DOHH2 (cell line): ENCODE measurements around the gene MRPS23.

Source experiments
- H3F3A ChIP-seq: fragments of 200-600 bp; sonication (generic), shearing (Covaris generic); 2 replicates; pipeline ENCODE4 v1.6.0; 2016; ENCODE audit warnings: antibody characterized with exemption, mild to moderate bottlenecking; ENCODE audit not compliant: control insufficient read depth, insufficient read depth
- H3K27ac ChIP-seq: fragments of 200-600 bp; sonication (generic); 2 replicates; pipeline ENCODE4 v1.5.1; 2014; ENCODE audit warnings: low read depth, mild to moderate bottlenecking, low read length, moderate library complexity
- H3K27me3 ChIP-seq: fragments of 200-600 bp; sonication (generic); 2 replicates; pipeline ENCODE4 v1.6.1; 2014; ENCODE audit warnings: mild to moderate bottlenecking, low read length, mixed read lengths; ENCODE audit not compliant: control insufficient read depth
- H3K36me3 ChIP-seq: fragments of 200-600 bp; sonication (generic); 2 replicates; pipeline ENCODE4 v1.6.1; 2014; ENCODE audit warnings: mild to moderate bottlenecking, low read length, moderate library complexity, mixed read lengths; ENCODE audit not compliant: control insufficient read depth
- H3K4me1 ChIP-seq: fragments of 200-600 bp; sonication (generic); 2 replicates; pipeline ENCODE4 v1.6.1; 2014; ENCODE audit warnings: mild to moderate bottlenecking, low read length, mixed read lengths; ENCODE audit not compliant: control insufficient read depth
- H3K4me2 ChIP-seq: fragments of 200-600 bp; sonication (generic); 2 replicates; pipeline ENCODE4 v1.6.0; 2014; ENCODE audit warnings: mild to moderate bottlenecking, low read length, moderate library complexity
- H3K4me3 ChIP-seq: fragments of 200-600 bp; sonication (generic); 2 replicates; pipeline ENCODE4 v1.5.1; 2014; ENCODE audit warnings: mild to moderate bottlenecking, low read length, mixed read lengths
- H3K79me2 ChIP-seq: fragments of 200-600 bp; sonication (generic); 2 replicates; pipeline ENCODE4 v1.6.1; 2014; ENCODE audit warnings: mild to moderate bottlenecking, low read length, mixed read lengths; ENCODE audit not compliant: control insufficient read depth
- H3K9me2 ChIP-seq: fragments of 200-600 bp; sonication (generic); replicated peaks from 2 replicates; pipeline ENCODE4 v1.6.1; 2014; ENCODE audit warnings: mild to moderate bottlenecking, low read length, mixed read lengths; ENCODE audit not compliant: control insufficient read depth
- H3K9me3 ChIP-seq: fragments of 200-600 bp; sonication (generic); 2 replicates; pipeline ENCODE4 v1.6.1; 2014; ENCODE audit warnings: antibody characterized with exemption, low read length, mixed read lengths; ENCODE audit not compliant: control insufficient read depth, insufficient read depth
- H4K20me1 ChIP-seq: fragments of 200-600 bp; sonication (generic); 2 replicates; pipeline ENCODE4 v1.6.0; 2014; ENCODE audit warnings: low read depth, mild to moderate bottlenecking, antibody characterized with exemption, low read length, moderate library complexity; ENCODE audit not compliant: control insufficient read depth, insufficient read depth
- EZH2phosphoT487 ChIP-seq: fragments of 200-600 bp; sonication (generic); IDR thresholded peaks from 2 replicates; pipeline ENCODE4 v1.6.1; 2017; ENCODE audit warnings: borderline replicate concordance, mild to moderate bottlenecking, antibody characterized with exemption, low read length, moderate library complexity, mixed read lengths
- TF ChIP-seq, protein P1 (sequence below): fragments of 200-600 bp; sonication (generic); IDR thresholded peaks from one replicate; pipeline ENCODE4 v1.5.1; 2014; ENCODE audit warnings: antibody characterized with exemption, mild to moderate bottlenecking, low read depth, low read length; ENCODE audit not compliant: poor library complexity, severe bottlenecking

MRPS23 gene

DNA sequence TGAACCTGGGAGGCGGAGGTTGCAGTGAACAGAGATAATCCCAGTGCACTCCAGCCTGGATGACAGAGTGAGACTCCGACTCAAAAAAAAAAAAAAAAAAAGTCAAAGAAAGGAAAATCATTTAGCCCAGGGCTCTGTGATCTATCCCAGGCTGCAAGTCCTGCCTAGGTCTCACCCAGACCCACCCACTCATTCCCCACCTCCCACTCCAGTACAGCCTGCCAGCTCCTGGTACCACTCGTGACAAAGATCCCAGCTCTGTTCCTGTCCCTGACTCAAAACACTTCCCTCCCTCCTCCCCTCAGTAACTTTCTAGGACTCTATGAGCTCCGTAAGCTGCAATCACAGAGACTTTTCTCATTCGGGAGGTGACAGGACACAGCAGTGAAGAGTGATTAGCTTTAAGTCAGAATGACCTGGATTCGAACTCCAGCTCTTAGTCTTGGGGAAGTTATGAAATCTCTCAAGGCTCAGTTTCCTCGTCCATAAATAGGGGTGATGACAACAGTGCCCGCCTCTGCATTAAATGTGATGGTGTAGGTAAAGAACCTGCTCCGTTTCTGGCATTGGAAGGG lies 28.0 kb upstream of the MRPS23 start:
- Histone ChIP-seq H3K4me1 (peaks cover 26% of the 10 kb centered on the region), H3K36me3 (no peaks in the 10 kb centered on the region), H3K4me3 (no peak overlapping the region), H4K20me1 (no peaks in the 10 kb centered on the region), H3K79me2 (no peaks in the 10 kb centered on the region), H3K4me2 (no peak overlapping the region), H3F3A (no peaks in the 10 kb centered on the region), H3K9me3 (no peaks in the 10 kb centered on the region), H3K27me3 (peaks cover 52% of the 10 kb centered on the region), H3K27ac (no peak overlapping the region), H3K9me2 (no peaks in the 10 kb centered on the region)
- TF ChIP-seq, protein P1, sequence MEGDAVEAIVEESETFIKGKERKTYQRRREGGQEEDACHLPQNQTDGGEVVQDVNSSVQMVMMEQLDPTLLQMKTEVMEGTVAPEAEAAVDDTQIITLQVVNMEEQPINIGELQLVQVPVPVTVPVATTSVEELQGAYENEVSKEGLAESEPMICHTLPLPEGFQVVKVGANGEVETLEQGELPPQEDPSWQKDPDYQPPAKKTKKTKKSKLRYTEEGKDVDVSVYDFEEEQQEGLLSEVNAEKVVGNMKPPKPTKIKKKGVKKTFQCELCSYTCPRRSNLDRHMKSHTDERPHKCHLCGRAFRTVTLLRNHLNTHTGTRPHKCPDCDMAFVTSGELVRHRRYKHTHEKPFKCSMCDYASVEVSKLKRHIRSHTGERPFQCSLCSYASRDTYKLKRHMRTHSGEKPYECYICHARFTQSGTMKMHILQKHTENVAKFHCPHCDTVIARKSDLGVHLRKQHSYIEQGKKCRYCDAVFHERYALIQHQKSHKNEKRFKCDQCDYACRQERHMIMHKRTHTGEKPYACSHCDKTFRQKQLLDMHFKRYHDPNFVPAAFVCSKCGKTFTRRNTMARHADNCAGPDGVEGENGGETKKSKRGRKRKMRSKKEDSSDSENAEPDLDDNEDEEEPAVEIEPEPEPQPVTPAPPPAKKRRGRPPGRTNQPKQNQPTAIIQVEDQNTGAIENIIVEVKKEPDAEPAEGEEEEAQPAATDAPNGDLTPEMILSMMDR: no peak
- TF ChIP-seq EZH2phosphoT487: no peak

DNA sequence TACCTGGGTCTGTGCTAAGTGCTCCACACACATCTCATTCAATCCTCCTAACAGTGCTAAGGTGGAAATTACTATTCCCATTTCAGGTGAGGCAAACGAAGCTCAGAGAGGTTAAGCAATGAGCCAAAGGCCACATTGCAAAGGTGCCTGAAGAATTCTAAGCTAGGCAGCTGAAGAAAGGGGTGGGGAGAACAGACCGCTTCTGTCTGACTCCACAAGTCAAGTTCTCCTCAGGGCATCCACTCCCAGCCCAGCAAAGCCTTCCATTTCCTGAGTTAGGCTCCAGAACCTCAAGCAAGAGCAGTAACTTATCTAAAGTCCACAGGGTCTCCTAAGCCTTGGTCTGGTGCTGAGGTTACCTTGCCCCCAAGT lies 27.0 kb upstream of the MRPS23 start:
- TF ChIP-seq, protein P1: no peak
- TF ChIP-seq EZH2phosphoT487: no peak
- Histone ChIP-seq H3K4me1 (peaks cover 32% of the 10 kb centered on the region), H3K9me3 (no peaks in the 10 kb centered on the region), H3K79me2 (no peaks in the 10 kb centered on the region), H3F3A (no peaks in the 10 kb centered on the region), H3K36me3 (no peaks in the 10 kb centered on the region), H3K9me2 (no peaks in the 10 kb centered on the region), H4K20me1 (no peaks in the 10 kb centered on the region), H3K4me2 (no peak overlapping the region), H3K4me3 (no peak overlapping the region), H3K27me3 (peaks cover 55% of the 10 kb centered on the region), H3K27ac (no peak overlapping the region)

DNA sequence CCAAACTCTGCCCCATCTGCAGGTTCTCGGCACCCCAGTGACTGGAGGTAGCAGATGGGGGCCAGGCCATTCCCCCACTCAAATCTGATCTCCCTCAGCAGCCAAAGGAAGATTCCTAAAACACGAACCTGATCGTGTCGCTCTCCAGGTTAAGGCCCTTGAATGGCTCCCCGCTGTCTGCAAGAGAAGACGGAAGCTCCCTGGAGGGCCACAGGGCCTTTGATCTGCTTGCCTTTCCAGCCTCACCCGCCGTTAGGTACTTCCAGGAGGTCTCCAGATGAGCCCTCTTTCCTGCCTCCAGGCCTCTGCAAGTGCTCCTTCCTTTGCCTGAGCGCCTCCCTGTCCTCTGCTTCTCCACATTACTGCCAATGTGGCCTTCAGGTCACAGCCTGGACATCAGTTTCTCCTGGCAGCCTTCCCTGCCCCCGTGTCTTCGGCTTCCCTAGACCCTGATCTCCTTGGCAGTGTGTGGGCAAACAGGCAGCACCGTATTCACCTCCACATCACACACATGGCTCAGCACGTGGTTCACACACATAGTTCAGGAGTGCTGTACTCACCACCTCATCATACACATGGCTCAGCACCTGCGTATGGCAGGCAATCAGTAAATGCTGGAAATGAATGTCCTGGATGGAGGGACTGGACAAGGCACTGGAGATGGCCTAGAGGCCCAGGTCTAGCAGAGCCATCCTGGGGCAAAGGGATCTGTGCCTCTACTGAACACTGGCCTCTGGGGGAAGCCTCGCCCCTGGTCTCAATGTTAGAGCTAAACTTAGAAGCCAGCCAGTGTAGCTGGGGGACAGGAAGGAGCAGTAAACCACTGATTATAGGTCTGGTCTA lies 26.4 kb upstream of the MRPS23 start:
- Histone ChIP-seq H3K36me3 (no peaks in the 10 kb centered on the region), H3F3A (no peaks in the 10 kb centered on the region), H3K4me3 (no peak overlapping the region), H3K79me2 (no peaks in the 10 kb centered on the region), H3K4me1 (peaks cover 32% of the 10 kb centered on the region), H3K4me2 (no peak overlapping the region), H3K9me2 (no peaks in the 10 kb centered on the region), H3K9me3 (no peaks in the 10 kb centered on the region), H4K20me1 (no peaks in the 10 kb centered on the region), H3K27me3 (peaks cover 53% of the 10 kb centered on the region), H3K27ac (no peak overlapping the region)
- TF ChIP-seq EZH2phosphoT487: no peak
- TF ChIP-seq, protein P1: no peak
